ENCODE measurements around the gene CAST. TPM values are rescaled to one million over a fixed set of nuclear protein-coding genes. Genes with fewer than 3 reads are reported as not detected.
"Not testable (repeated sequence)": the region's sequence is repeated elsewhere in the genome, so short reads cannot be mapped to it uniquely, and the experiment has no call there.

Gene CAST
- 100 to 1,000 TPM; 221 to 400 (median 287) TPM for total RNA-seq

DNA sequence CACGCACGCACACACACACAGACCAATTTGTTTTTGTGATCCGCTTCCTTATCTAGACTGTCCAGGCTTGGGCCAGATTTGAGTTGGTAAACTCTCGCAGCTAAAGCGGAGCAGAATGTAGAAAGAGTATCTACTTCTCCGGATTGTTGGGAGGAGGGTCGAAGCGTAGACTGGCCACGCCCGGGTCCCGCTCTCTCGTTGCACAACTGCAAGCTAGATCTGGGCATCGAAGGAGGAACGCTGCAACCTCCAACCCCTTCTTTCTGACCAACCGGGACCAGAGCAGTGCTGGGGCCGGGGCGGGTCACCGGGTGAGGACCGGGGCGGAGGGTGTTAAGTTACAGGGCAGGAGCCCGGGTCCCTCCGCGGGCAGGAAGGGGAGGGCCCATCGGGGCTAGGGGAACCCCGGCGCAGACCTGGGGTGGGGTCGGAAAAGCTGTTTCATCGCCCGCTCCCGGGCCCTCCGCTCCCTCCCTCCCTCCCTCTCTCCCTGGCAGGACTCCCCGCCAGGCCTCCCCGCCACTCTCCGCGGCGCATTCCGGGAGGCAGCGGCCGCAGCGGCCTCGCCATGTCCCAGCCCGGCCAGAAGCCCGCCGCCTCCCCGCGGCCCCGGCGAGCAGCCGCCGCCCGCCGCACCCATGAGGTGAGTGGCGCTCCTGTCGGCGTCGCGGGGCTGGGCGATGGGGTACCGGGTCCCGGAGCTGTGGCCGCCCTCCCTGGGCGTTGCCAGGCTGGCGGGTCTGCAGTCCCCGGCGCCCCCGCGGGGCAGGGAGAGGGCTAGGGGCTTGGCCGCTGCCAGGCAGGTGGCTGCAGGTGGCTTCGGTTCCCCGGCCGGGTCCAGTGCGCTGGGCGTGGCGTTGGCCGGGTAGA lies at the start of gene CAST:
CAST (plus strand) TSS at position 522 of the 870 bp plus-strand sequence; CDS start at position 569, 47 bp downstream.
- Histone ChIP-seq H3K9me3 (no peaks in the 10 kb centered on the region), H3K4me1 (peaks cover 0 to 12% of the 10 kb centered on the region in 2 donors), H3K27me3 (no peaks in the 10 kb centered on the region), H3K36me3 (no peaks in the 10 kb centered on the region), H3K27ac (peak within 1 kb of the TSS; percentile 95 to 100), H3K4me3 (peak within 1 kb of the TSS; percentile 69 to 97 (median 95))
- DNase-seq (ENCODE audit: low spot score in 2 of 2), result peak; percentile 79 to 83
- TF ChIP-seq POLR2AphosphoS5 (IDR thresholded peaks at IDR 0.05), result peak; percentile 66 to 88 (median 73)
- peak; percentile 51 for TF ChIP-seq POLR2A (IDR thresholded peaks at IDR 0.05)
- TF ChIP-seq, protein P1, sequence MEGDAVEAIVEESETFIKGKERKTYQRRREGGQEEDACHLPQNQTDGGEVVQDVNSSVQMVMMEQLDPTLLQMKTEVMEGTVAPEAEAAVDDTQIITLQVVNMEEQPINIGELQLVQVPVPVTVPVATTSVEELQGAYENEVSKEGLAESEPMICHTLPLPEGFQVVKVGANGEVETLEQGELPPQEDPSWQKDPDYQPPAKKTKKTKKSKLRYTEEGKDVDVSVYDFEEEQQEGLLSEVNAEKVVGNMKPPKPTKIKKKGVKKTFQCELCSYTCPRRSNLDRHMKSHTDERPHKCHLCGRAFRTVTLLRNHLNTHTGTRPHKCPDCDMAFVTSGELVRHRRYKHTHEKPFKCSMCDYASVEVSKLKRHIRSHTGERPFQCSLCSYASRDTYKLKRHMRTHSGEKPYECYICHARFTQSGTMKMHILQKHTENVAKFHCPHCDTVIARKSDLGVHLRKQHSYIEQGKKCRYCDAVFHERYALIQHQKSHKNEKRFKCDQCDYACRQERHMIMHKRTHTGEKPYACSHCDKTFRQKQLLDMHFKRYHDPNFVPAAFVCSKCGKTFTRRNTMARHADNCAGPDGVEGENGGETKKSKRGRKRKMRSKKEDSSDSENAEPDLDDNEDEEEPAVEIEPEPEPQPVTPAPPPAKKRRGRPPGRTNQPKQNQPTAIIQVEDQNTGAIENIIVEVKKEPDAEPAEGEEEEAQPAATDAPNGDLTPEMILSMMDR (IDR thresholded peaks at IDR 0.05), result peak in 1 of 3 donors; percentile 8
- intact Hi-C loops (cut with DNase I; ENCODE audit: low total_unique reads), result no loop called here

DNA sequence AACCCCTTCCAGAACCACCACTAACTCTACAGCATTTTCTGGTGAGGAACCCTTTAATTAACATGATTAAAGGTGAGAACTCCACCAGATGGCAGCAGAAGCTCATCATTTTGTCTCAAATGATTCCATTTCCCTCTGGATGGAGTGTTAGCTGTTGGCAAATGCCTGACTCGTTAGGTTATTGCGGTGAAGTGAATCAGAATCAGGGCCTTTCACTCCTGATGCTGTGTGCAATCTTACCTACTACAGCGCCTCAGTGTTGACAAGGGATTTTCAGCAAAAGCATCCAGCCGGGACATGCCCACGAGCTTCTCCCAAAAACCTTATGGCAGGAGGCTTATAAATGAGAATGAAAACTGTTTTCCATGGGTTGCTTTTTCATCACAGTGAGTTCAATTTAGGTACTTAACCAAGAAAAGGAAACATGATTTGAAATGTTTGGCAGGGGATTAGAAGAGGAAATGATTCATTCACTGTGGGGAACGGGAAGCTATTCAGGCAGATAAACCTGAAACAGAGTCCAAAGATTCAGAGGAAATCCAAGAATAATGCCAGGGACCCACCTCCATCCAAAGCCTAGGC lies 48.0 kb upstream of the CAST start:
- peak overlapping the region; percentile 50 to 61 for H3K27ac ChIP-seq
- H3K9me3 ChIP-seq, result no peaks in the 10 kb centered on the region
- no peaks in the 10 kb centered on the region for H3K4me1 ChIP-seq
- peak in 1 of 2 donors; percentile 45 for DNase-seq (ENCODE audit: low spot score in 2 of 2)
- H3K27me3 ChIP-seq, result no peaks in the 10 kb centered on the region
- intact Hi-C loops (cut with DNase I; ENCODE audit: low total_unique reads), result loop anchor here (5.0 kb wide), 1 partner anchor 277 kb away; no protein-coding TSS in a partner anchor
- no peak overlapping the region for H3K4me3 ChIP-seq
- TF ChIP-seq POLR2AphosphoS5 (IDR thresholded peaks at IDR 0.05) (peak in 1 of 3 donors; percentile 13), POLR2A (IDR thresholded peaks at IDR 0.05) (no peak)
- TF ChIP-seq, protein P1 (IDR thresholded peaks at IDR 0.05), result peak in 2 of 3 donors; percentile 69 to 77
- no peaks in the 10 kb centered on the region for H3K36me3 ChIP-seq

DNA sequence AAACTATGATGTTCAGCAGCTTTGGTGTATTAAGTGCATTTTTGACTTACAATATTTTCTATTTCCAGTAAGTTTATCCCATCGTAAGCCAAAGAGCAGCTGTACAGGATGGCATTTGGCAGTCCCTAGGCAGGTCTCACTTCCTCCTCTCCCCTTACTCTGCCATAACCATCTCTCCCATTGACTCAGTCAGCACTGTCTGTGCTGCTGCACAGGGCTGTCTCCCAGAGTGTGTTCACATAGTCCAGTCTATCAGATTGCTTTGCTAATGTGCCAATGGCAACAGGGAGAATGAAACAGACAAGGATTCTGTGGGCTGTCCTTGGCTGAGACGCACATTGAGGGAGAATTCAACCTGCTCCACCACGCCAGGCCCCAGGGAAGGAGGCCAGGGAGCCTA lies 47.0 kb upstream of the CAST start:
- Histone ChIP-seq H3K4me1 (no peaks in the 10 kb centered on the region), H3K27me3 (no peaks in the 10 kb centered on the region), H3K9me3 (no peaks in the 10 kb centered on the region), H3K4me3 (no peak overlapping the region), H3K27ac (no peak overlapping the region), H3K36me3 (no peaks in the 10 kb centered on the region)
- DNase-seq (ENCODE audit: low spot score in 2 of 2), result no peak
- intact Hi-C loops (cut with DNase I; ENCODE audit: low total_unique reads), result no loop called here
- TF ChIP-seq POLR2AphosphoS5 (IDR thresholded peaks at IDR 0.05), result no peak
- TF ChIP-seq, protein P1 (IDR thresholded peaks at IDR 0.05), result no peak
- no peak for TF ChIP-seq POLR2A (IDR thresholded peaks at IDR 0.05)

GRCh38 chr5:96616801-96617200 lies 45.4 kb upstream of the CAST start:
- H3K9me3 ChIP-seq, result no peaks in the 10 kb centered on the region
- no peaks in the 10 kb centered on the region for H3K4me1 ChIP-seq
- TF ChIP-seq POLR2A (IDR thresholded peaks at IDR 0.05), result no peak
- no peak for TF ChIP-seq POLR2AphosphoS5 (IDR thresholded peaks at IDR 0.05)
- TF ChIP-seq, protein P1 (IDR thresholded peaks at IDR 0.05), result no peak
- H3K4me3 ChIP-seq, result no peak overlapping the region
- no peak overlapping the region for H3K27ac ChIP-seq
- H3K36me3 ChIP-seq, result no peaks in the 10 kb centered on the region
- intact Hi-C loops (cut with DNase I; ENCODE audit: low total_unique reads), result no loop called here
- H3K27me3 ChIP-seq, result no peaks in the 10 kb centered on the region
- DNase-seq (ENCODE audit: low spot score in 2 of 2), result no peak

GRCh38 chr5:96618311-96619016 lies 43.7 kb upstream of the CAST start:
- intact Hi-C loops (cut with DNase I; ENCODE audit: low total_unique reads), result not testable (repeated sequence)

More at GRCh38 chr5:96618311-96619016, 43.7 kb upstream of the CAST start:
- H3K36me3 ChIP-seq; DNase-seq (ENCODE audit: low spot score in 2 of 2); H3K9me3 ChIP-seq; H3K27me3 ChIP-seq; H3K4me3 ChIP-seq; H3K4me1 ChIP-seq; H3K27ac ChIP-seq: not testable (repeated sequence)
